OCI-LY7 (cell line): ENCODE data around the gene NAV3. TPM values are rescaled to one million over a fixed set of nuclear protein-coding genes. Genes with fewer than 3 reads are reported as not detected.

ENCODE experiments used
- Bru-seq: library from RNA; stranded (reverse); fragments of 400-500 nt; gene quantifications from one replicate; lab custom pipeline; 2021; lab: Mats Ljungman, UMichigan
- BruChase-seq, 2 experiments: library from RNA; stranded (reverse); fragments of 400-500 nt; gene quantifications; one replicate each; lab custom pipeline; 2021; lab: Mats Ljungman, UMichigan
- BruUV-seq: library from RNA; stranded (reverse); fragments of 400-500 nt; replicated peaks from 2 replicates; lab custom pipeline; 2021; lab: Mats Ljungman, UMichigan
- CTCF ChIA-PET: fragments of 300-600 bp; sonication (Branson Sonifier 250); formaldehyde crosslinking; loops from one replicate; lab custom pipeline; 2022; ENCODE audit warnings: antibody characterized with exemption; ENCODE audit not compliant: unreplicated experiment; lab: Charles Lee
- POLR2A ChIA-PET: fragments of 300-600 bp; sonication (Branson Sonifier 250); formaldehyde crosslinking; loops from one replicate; lab custom pipeline; 2022; ENCODE audit warnings: antibody characterized with exemption; lab: Charles Lee
- DNase-seq: peaks from one replicate; pipeline ENCODE4 v3.0.0-alpha.2; 2015; ENCODE audit warnings: low spot score
- H2AFZ ChIP-seq: fragments of 200-600 bp; sonication (generic), shearing (Covaris generic); 2 replicates; pipeline ENCODE4 v1.6.1; 2014; ENCODE audit warnings: mild to moderate bottlenecking, antibody characterized with exemption, low read length, moderate library complexity
- H3K27ac ChIP-seq: fragments of 200-600 bp; sonication (generic); 2 replicates; pipeline ENCODE4 v1.5.1; 2014; ENCODE audit warnings: mixed run types, low read depth, mild to moderate bottlenecking, moderate library complexity, low read length, inconsistent platforms; ENCODE audit not compliant: poor library complexity, severe bottlenecking
- H3K36me3 ChIP-seq: fragments of 200-600 bp; sonication (generic); 2 replicates; pipeline ENCODE4 v1.6.1; 2014; ENCODE audit warnings: mild to moderate bottlenecking, antibody characterized with exemption, low read length, moderate library complexity, mixed read lengths; ENCODE audit not compliant: insufficient read depth
- H3K4me1 ChIP-seq: fragments of 200-600 bp; sonication (generic); 2 replicates; pipeline ENCODE4 v1.5.1; 2014; ENCODE audit warnings: mild to moderate bottlenecking, low read length; ENCODE audit not compliant: insufficient read depth, poor library complexity, severe bottlenecking
- H3K4me2 ChIP-seq: fragments of 200-600 bp; sonication (generic); 2 replicates; pipeline ENCODE4 v1.6.1; 2014; ENCODE audit warnings: mild to moderate bottlenecking, low read length
- H3K4me3 ChIP-seq: fragments of 200-600 bp; sonication (generic); 2 replicates; pipeline ENCODE4 v1.5.1; 2014; ENCODE audit warnings: mild to moderate bottlenecking, low read depth, low read length; ENCODE audit not compliant: poor library complexity, severe bottlenecking
- H3K79me2 ChIP-seq: fragments of 200-600 bp; sonication (generic); 2 replicates; pipeline ENCODE4 v1.6.1; 2016; ENCODE audit warnings: low read depth, mild to moderate bottlenecking, low read length, moderate library complexity, mixed read lengths; ENCODE audit not compliant: insufficient read depth
- H3K9me2 ChIP-seq: fragments of 200-600 bp; sonication (generic); 2 replicates; pipeline ENCODE4 v1.6.1; 2016; ENCODE audit warnings: mild to moderate bottlenecking, low read length, mixed read lengths; ENCODE audit not compliant: insufficient read depth
- H3K9me3 ChIP-seq: fragments of 200-600 bp; sonication (generic); 2 replicates; pipeline ENCODE4 v1.6.1; 2014; ENCODE audit warnings: mild to moderate bottlenecking, mixed run types, low read length, mixed read lengths
- H4K20me1 ChIP-seq: fragments of 200-600 bp; sonication (generic); 2 replicates; pipeline ENCODE4 v1.6.1; 2014; ENCODE audit warnings: mild to moderate bottlenecking, antibody characterized with exemption, low read length, moderate library complexity, mixed read lengths; ENCODE audit not compliant: insufficient read depth
- CTCF ChIP-seq: fragments of 200-600 bp; sonication (generic); conservative IDR thresholded peaks from 2 replicates; pipeline ENCODE4 v1.5.1; 2014; ENCODE audit warnings: mild to moderate bottlenecking, antibody characterized with exemption, low read length, moderate library complexity, mixed read lengths
- EZH2phosphoT487 ChIP-seq: fragments of 200-600 bp; sonication (generic); IDR thresholded peaks from 2 replicates; pipeline ENCODE4 v1.6.1; 2018; ENCODE audit warnings: low read depth, borderline replicate concordance, mild to moderate bottlenecking, mixed run types, antibody characterized with exemption, low read length, moderate library complexity, mixed read lengths
- intact Hi-C: fragments of 100-400 bp; cut with micrococcal nuclease; formaldehyde crosslinking; loops from one replicate; pipeline ENCODE4 v1.10.0; 2022; ENCODE audit not compliant: unreplicated experiment
- long read RNA-seq: library from polyadenylated mRNA; stranded (forward); transcript quantifications from one replicate; pipeline ENCODE4 v2.0.0, GENCODE V29; 2022
- total RNA-seq, 2 experiments: library from RNA; depleted of rRNA in 1 of 2; stranded (reverse); fragments of >200 nt in 1 of 2; shearing (Covaris generic) in 1 of 2; gene quantifications; 2 replicates each; pipeline ENCODE4 v1.2.3, GENCODE V29; 2014 to 2022

The NAV3 gene, protein sequence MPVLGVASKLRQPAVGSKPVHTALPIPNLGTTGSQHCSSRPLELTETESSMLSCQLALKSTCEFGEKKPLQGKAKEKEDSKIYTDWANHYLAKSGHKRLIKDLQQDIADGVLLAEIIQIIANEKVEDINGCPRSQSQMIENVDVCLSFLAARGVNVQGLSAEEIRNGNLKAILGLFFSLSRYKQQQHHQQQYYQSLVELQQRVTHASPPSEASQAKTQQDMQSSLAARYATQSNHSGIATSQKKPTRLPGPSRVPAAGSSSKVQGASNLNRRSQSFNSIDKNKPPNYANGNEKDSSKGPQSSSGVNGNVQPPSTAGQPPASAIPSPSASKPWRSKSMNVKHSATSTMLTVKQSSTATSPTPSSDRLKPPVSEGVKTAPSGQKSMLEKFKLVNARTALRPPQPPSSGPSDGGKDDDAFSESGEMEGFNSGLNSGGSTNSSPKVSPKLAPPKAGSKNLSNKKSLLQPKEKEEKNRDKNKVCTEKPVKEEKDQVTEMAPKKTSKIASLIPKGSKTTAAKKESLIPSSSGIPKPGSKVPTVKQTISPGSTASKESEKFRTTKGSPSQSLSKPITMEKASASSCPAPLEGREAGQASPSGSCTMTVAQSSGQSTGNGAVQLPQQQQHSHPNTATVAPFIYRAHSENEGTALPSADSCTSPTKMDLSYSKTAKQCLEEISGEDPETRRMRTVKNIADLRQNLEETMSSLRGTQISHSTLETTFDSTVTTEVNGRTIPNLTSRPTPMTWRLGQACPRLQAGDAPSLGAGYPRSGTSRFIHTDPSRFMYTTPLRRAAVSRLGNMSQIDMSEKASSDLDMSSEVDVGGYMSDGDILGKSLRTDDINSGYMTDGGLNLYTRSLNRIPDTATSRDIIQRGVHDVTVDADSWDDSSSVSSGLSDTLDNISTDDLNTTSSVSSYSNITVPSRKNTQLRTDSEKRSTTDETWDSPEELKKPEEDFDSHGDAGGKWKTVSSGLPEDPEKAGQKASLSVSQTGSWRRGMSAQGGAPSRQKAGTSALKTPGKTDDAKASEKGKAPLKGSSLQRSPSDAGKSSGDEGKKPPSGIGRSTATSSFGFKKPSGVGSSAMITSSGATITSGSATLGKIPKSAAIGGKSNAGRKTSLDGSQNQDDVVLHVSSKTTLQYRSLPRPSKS (N-terminal part only)
- total RNA-seq (2014; rRNA removed; shearing (Covaris generic)) (1.6 and 4.2 TPM in 2 replicates), total RNA-seq (2022) (0.68 and 0.85 TPM in 2 replicates), Bru-seq, nascent RNA (percentile 22 among the genes with signal in this experiment), BruChase-seq, experiment 1, labeled RNA remaining after a 6-hour chase (percentile 13 among the genes with signal in this experiment), BruChase-seq, experiment 2, labeled RNA remaining after a 2-hour chase (percentile 18 among the genes with signal in this experiment)
- long read RNA-seq = 0 reads

DNA sequence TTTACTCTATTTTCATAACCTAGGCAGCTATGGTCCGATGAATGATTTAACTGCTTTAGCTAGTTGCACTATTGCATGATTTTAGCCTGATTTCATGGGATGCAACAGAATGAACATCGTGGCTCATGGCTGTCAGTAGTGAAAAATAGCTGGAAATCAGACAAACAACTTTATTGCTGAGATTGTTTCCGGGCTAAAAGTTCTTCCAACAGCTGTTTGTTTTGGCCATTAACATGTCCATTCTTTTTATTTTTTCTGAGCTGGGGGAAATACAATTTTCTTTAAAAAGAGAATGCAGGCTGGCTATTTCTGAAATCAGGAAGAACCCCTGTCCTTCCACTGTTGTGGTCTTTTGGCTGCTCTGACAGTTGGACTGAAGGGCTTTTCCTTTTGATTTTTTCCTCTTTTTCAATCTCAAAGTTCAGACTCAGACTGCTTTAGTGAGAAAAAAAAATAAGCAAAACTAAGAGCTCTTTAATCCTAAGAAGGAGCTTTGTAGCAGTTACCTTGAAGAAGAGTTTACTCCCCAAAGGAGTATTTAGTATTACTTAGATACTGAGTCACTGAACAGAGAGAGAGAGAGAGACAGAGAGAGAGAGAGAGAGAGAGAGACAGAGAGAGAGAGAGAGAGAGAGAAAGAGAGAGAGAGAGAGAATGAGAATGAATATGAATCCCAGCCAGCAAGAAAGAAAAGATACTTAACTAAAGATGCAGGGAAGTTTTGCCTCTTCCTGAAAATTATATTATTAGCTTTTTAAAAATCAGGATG lies at the start of gene NAV3:
Gene NAV3 (plus strand): TSS at position 312 of the 769 bp plus-strand sequence. CDS start 568 bp downstream, outside the sequence.
- intact Hi-C loops = no loop called here
- BruUV-seq = no TSS peak

DNA sequence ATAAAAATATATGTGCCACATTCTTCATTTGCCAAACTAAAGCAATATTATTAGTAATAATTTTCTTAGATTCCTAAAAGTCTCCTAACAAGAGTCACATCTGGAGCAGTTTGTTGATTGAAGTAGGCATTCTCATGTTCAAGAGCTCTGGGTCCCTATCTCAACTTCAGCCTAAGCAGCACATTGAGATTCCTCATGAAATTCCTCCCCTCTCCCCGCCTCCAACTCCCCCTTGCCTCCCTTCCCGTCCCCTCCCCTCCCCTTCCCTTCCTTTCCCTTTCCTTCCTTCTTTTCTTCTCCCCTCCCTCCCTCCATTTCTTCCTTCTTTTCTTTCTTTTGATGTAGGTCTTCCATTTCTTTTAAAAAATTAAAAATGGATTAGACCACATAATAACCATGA lies 48.7 kb upstream of the NAV3 start:
- BruUV-seq = no TSS peak
- Histone ChIP-seq H3K4me1 (no peaks in the 10 kb centered on the region), H3K36me3 (no peaks in the 10 kb centered on the region; the same call in 1 of the 2 replicates), H3K79me2 (no peaks in the 10 kb centered on the region), H3K4me3 (no peak overlapping the region), H3K27ac (no peak overlapping the region), H3K9me3 (0 out of 2 replicates have a peak, but pooled peaks cover 2% of the 10 kb centered on the region), H3K9me2 (no peaks in the 10 kb centered on the region), H4K20me1 (no peaks in the 10 kb centered on the region), H2AFZ (no peak overlapping the region), H3K4me2 (no peak overlapping the region)
- POLR2A ChIA-PET = interaction anchor here (0.6 kb wide), 1 partner anchor 136 kb away, joined by 5 read pairs; no protein-coding TSS in a partner anchor
- TF ChIP-seq CTCF = no peak
- TF ChIP-seq EZH2phosphoT487 = no peak
- no peak for DNase-seq
- CTCF ChIA-PET = no interaction called here
- intact Hi-C loops = no loop called here

More for the DNA sequence above, at the start of gene NAV3:
- TF ChIP-seq CTCF (no peak), EZH2phosphoT487 (no peak)
- peak; percentile 19 for DNase-seq
- H2AFZ ChIP-seq = peak within 1 kb of the TSS; percentile 99
- H3K4me2 ChIP-seq = peak within 1 kb of the TSS; percentile 64
- peaks cover 46% of the 10 kb centered on the region for H3K4me1 ChIP-seq
- peak within 1 kb of the TSS; percentile 22 for H3K27ac ChIP-seq
- H3K9me2 ChIP-seq = no peaks in the 10 kb centered on the region
- H3K36me3 ChIP-seq = no peaks in the 10 kb centered on the region
- H3K4me3 ChIP-seq = peak within 1 kb of the TSS; percentile 37
- H3K79me2 ChIP-seq = no peaks in the 10 kb centered on the region
- no peaks in the 10 kb centered on the region for H4K20me1 ChIP-seq
- POLR2A ChIA-PET = interaction anchor here (0.6 to 1.4 kb wide), 3 partner anchors 10 to 171 kb away, joined by 3 read pairs; no protein-coding TSS in a partner anchor
- CTCF ChIA-PET = no interaction called here
- no peaks in the 10 kb centered on the region; the same call in 1 of the 2 replicates for H3K9me3 ChIP-seq
